Type B pancreatic cell (in vitro differentiated cells): Measurements from ENCODE around the gene ZNF516. TPM values are rescaled to one million over a fixed set of nuclear protein-coding genes. Genes with fewer than 3 reads are reported as not detected.

Experiments used
- DNase-seq: peaks from one replicate; pipeline ENCODE4 v3.0.0; 2021; ENCODE audit warnings: mixed read lengths; ENCODE audit not compliant: unreplicated experiment; ENCODE audit errors: extremely low spot score
- H3K27ac Mint-ChIP-seq: 2 replicates; pipeline ENCODE4 v1.8.0; 2021; ENCODE audit warnings: mild to moderate bottlenecking, mixed read lengths
- H3K27me3 Mint-ChIP-seq: 2 replicates; pipeline ENCODE4 v1.8.0; 2021; ENCODE audit warnings: mixed read lengths
- H3K36me3 Mint-ChIP-seq: 2 replicates; pipeline ENCODE4 v1.8.0; 2021; ENCODE audit warnings: mixed read lengths
- H3K4me1 Mint-ChIP-seq: one replicate; pipeline ENCODE4 v1.8.0; 2021; ENCODE audit warnings: mixed read lengths; ENCODE audit not compliant: unreplicated experiment
- H3K4me3 Mint-ChIP-seq: 2 replicates; pipeline ENCODE4 v1.8.0; 2021; ENCODE audit warnings: mild to moderate bottlenecking, mixed read lengths
- H3K9me3 Mint-ChIP-seq: 2 replicates; pipeline ENCODE4 v1.8.0; 2021; ENCODE audit warnings: mixed read lengths
- CTCF ChIP-seq: fragments of 200-600 bp; sonication (generic); conservative IDR thresholded peaks from 2 replicates; pipeline ENCODE4 v1.5.0; 2021; ENCODE audit warnings: antibody characterized with exemption, mild to moderate bottlenecking
- total RNA-seq: library from RNA; stranded (reverse); gene quantifications from 2 replicates; pipeline ENCODE4 v1.2.1, GENCODE V29; 2021; ENCODE audit warnings: low replicate concordance

The ZNF516 gene
- total RNA-seq, 1 donor from 2014 or later: 71.2 TPM

DNA sequence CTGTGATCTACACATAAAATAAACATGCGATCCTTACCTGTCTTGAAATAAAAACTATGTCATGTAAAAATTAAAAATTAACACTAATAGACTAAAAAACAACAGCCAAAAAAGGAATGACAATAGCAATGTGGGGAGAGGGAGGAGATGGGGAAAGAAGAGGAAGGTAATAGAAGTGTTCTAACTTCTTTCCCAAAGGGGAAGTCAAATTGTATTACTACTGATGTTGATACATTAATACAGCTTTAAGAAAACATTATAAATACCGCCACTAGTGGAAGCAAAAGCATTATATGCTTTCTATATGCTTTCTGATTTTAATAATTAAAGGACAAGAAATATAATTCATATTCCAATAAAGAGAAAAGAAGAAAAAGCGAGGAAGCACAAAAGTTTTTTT, 22.2 kb downstream of the ZNF516 start:
- no peaks in the 10 kb centered on the region for H3K9me3 Mint-ChIP-seq
- H3K4me3 Mint-ChIP-seq: no peak overlapping the region
- H3K27me3 Mint-ChIP-seq: no peaks in the 10 kb centered on the region
- peaks cover 20% of the 10 kb centered on the region for H3K36me3 Mint-ChIP-seq
- no peak overlapping the region for H3K27ac Mint-ChIP-seq
- TF ChIP-seq CTCF: no peak
- peaks cover 39% of the 10 kb centered on the region for H3K4me1 Mint-ChIP-seq
- DNase-seq: no peak

- Mint-ChIP-seq H3K9me3 (no peaks in the 10 kb centered on the region), H3K36me3 (peaks cover 20% of the 10 kb centered on the region), H3K27ac (no peak overlapping the region), H3K4me3 (no peak overlapping the region), H3K4me1 (peaks cover 32% of the 10 kb centered on the region), H3K27me3 (no peaks in the 10 kb centered on the region)
- no peak for TF ChIP-seq CTCF
- peak; percentile 51 for DNase-seq
These were observed 23.4 kb downstream of the ZNF516 start for GRCh38 chr18:76471593-76471992.

DNA sequence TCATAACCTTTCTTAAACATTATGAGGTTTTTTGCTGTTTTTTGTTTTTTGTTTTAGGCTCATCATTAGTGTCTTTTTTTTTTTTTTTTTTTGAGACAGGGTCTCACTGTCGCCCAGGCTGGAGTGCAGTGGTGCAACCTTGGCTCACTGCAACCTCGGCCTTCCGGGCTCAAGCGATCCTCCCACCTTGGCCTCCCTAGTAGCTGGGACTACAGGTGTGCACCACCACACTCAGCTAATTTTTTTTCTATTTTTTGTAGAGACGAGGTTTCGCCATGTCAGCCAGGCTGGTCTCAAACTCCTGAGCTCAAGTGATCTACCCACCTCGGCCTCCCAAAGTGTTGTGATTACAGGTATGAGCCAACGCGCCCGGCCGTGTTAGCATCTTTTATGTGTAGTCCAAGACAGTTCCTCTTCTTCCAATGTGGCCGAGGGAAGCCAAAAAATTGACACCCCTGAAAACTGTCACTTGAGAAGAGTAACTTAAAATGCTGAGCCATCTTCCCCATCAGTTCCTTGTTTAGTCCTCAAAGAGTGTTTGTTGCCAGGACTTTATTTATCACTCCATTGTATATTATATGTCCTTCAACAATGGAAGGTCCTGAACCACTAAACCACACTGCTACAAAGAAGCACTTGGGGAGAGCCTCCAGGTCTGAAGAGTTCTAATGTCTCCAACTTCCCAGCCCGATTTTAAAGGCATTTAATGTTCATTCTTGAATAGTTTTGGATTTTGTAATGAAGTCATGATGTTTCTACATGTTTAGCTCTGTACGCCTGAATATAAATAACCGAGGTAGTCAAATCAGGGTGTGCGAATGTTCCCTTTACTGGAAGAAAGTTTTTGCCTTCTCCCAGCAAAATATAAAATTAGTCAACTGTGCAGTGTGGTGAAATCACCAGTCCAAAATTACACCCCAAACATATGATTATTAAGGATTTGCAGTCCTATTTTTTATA, 26.4 kb downstream of the ZNF516 start:
- Mint-ChIP-seq H3K4me1 (peaks cover 28% of the 10 kb centered on the region), H3K27ac (no peak overlapping the region), H3K9me3 (no peaks in the 10 kb centered on the region), H3K36me3 (peaks cover 22% of the 10 kb centered on the region), H3K27me3 (no peaks in the 10 kb centered on the region), H3K4me3 (no peak overlapping the region)
- TF ChIP-seq CTCF: no peak
- DNase-seq: no peak

DNA sequence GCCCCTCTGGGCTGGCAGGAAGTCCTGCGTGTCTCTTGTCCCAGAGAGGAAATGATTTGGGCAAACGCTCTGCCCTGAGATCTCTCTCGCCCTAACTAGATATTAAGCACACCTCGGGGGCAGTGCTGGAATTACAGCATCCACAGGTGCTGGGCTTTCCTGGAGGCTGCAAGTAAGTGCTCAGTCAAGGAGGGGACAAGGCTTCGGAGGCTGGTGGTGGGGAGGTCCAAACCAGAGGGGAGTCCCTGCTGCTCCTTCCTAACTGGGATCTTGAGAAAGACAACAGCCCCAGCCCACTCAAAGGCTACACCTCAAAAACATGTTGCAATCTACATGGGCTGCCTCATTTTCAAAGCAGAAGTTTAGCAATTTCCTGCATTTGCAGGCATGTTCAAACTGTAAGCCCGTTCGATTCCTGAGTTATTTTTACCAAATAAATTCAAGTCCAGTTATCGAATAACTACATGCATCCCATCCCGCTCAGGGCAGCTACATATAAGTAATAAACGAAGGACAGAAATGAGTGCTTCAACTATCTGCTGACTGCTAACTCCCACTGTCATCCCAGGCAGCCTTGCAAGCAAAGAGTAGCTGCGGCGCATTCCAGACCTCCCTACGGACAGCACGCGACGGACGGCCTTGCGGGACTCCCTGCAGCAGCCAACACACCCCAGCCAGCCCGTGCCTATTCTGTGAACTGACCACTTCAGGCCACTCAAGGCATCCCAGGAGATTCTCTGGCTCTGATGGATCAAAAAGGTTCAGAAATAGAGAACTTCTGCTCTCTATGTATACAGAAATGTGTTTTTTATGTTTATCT, 27.5 kb downstream of the ZNF516 start:
- H3K27ac Mint-ChIP-seq: no peak overlapping the region
- no peak for TF ChIP-seq CTCF
- no peaks in the 10 kb centered on the region for H3K9me3 Mint-ChIP-seq
- H3K4me1 Mint-ChIP-seq: peaks cover 25% of the 10 kb centered on the region
- peaks cover 28% of the 10 kb centered on the region for H3K36me3 Mint-ChIP-seq
- no peaks in the 10 kb centered on the region for H3K27me3 Mint-ChIP-seq
- no peak overlapping the region for H3K4me3 Mint-ChIP-seq
- peak; percentile 60 for DNase-seq

DNA sequence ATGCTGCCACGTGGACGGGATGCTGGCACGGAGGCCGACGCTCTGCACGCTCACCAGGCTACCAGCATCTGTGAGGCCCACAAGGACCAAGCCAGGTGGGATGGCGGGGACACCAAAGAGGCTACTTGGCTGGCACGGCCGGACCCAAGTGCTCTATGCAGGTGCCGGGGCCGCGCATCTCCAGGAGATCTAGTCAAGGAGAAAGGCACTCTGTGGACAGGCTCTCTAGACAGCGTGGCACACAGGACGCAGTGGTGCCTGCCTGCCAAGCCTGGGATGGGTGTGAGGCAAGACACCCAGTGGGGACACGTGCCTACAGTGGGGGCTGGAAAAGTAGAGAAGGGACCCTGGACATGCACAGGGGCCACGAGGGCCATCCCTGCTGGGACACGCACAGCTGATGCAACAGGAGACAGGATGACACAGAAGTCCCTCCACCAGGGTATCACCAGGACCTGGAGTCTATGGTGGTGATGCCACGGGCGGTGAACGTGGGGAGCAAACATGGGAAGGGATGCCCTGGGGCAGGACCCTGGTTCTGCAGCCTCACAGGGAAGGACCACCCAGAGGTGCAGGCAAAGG, 28.5 kb downstream of the ZNF516 start:
- no peaks in the 10 kb centered on the region for H3K27me3 Mint-ChIP-seq
- TF ChIP-seq CTCF: no peak
- H3K27ac Mint-ChIP-seq: no peak overlapping the region
- DNase-seq: peak; percentile 60
- peaks cover 23% of the 10 kb centered on the region for H3K4me1 Mint-ChIP-seq
- H3K4me3 Mint-ChIP-seq: no peak overlapping the region
- peaks cover 28% of the 10 kb centered on the region for H3K36me3 Mint-ChIP-seq
- H3K9me3 Mint-ChIP-seq: no peaks in the 10 kb centered on the region
